CD14-positive monocyte (primary cell): Measurements from ENCODE around the gene FRMD3. TPM values are rescaled to one million over a fixed set of nuclear protein-coding genes. Genes with fewer than 3 reads are reported as not detected.

Experiments
- DNase-seq, 3 donors: peaks; one replicate each; pipeline ENCODE4 v3.0.0-alpha.2; 2011 to 2022
- H2AFZ ChIP-seq: 2 replicates; pipeline ENCODE4 v1.6.0; 2012; ENCODE audit warnings: mild to moderate bottlenecking, low read depth, low read length, inconsistent platforms; ENCODE audit not compliant: insufficient read depth, poor library complexity, severe bottlenecking
- H3K27ac ChIP-seq, 2 donors: 1 replicate in 1 of 2; 2 replicates in 1 of 2; pipeline ENCODE4 v1.5.1; 2012 to 2013; ENCODE audit warnings: low read length in 2 of 2, control low read depth in 1 of 2, inconsistent platforms in 1 of 2, low read depth in 1 of 2, mild to moderate bottlenecking in 1 of 2
- H3K27me3 ChIP-seq, 2 donors: one replicate each; pipeline versions ENCODE4 v1.6.0 to v1.6.1; 2011 to 2013; ENCODE audit warnings: low read length in 2 of 2; ENCODE audit not compliant: control insufficient read depth in 2 of 2, insufficient read depth in 2 of 2
- H3K36me3 ChIP-seq, 2 donors: replicated peaks in 1 of 2; 1 replicate in 1 of 2; 2 replicates in 1 of 2; pipeline versions ENCODE4 v1.5.1 to v1.6.1; 2012 to 2013; ENCODE audit warnings: low read length in 2 of 2, control low read depth in 1 of 2, inconsistent platforms in 1 of 2, mild to moderate bottlenecking in 1 of 2; ENCODE audit not compliant: insufficient read depth in 2 of 2, control insufficient read depth in 1 of 2
- H3K4me1 ChIP-seq, 2 donors: 1 replicate in 1 of 2; 2 replicates in 1 of 2; pipeline versions ENCODE4 v1.5.1 to v1.6.1; 2012 to 2013; ENCODE audit warnings: low read length in 2 of 2, control low read depth in 1 of 2, inconsistent platforms in 1 of 2, mild to moderate bottlenecking in 1 of 2, moderate library complexity in 1 of 2; ENCODE audit not compliant: insufficient read depth in 2 of 2, control insufficient read depth in 1 of 2
- H3K4me2 ChIP-seq: replicated peaks from 2 replicates; pipeline ENCODE3; 2012; ENCODE audit warnings: low read length, moderate library complexity, mild to moderate bottlenecking; ENCODE audit not compliant: poor library complexity, severe bottlenecking; ENCODE audit errors: extremely low read depth
- H3K4me3 ChIP-seq, 3 experiments: fragments of 200-600 bp in 1 of 3; sonication (generic) in 1 of 3; replicated peaks in 1 of 3; 1 replicate in 2 of 3; 2 replicates in 1 of 3; pipeline ENCODE4 v1.5.1; 2011 to 2013; ENCODE audit warnings: low read length in 3 of 3, mild to moderate bottlenecking in 3 of 3, control low read depth in 2 of 3, low read depth in 2 of 3, inconsistent platforms in 1 of 3, moderate library complexity in 1 of 3
- H3K79me2 ChIP-seq: 2 replicates; pipeline ENCODE4 v1.6.0; 2012; ENCODE audit warnings: mild to moderate bottlenecking, control low read depth, inconsistent platforms, low read length, moderate library complexity; ENCODE audit not compliant: insufficient read depth
- H3K9ac ChIP-seq: 2 replicates; pipeline ENCODE4 v1.6.0; 2017; ENCODE audit warnings: low read length, mild to moderate bottlenecking; ENCODE audit not compliant: insufficient read depth, poor library complexity, severe bottlenecking
- H3K9me3 ChIP-seq, 2 donors: replicated peaks in 1 of 2; 1 replicate in 1 of 2; 2 replicates in 1 of 2; pipeline versions ENCODE4 v1.5.1 to v1.6.1; 2012 to 2013; ENCODE audit warnings: low read length in 2 of 2, control low read depth in 1 of 2; ENCODE audit not compliant: control insufficient read depth in 1 of 2, insufficient read depth in 1 of 2
- H4K20me1 ChIP-seq: 2 replicates; pipeline ENCODE4 v1.6.0; 2012; ENCODE audit warnings: mild to moderate bottlenecking, low read length, control low read depth, moderate library complexity; ENCODE audit not compliant: insufficient read depth
- H3K27ac Mint-ChIP-seq, 7 donors: one replicate each; pipeline ENCODE4 v1.8.0; 2020; ENCODE audit warnings: mild to moderate bottlenecking in 7 of 7, mixed read lengths in 7 of 7, moderate library complexity in 6 of 7, inconsistent platforms in 2 of 7
- H3K27me3 Mint-ChIP-seq, 3 donors: one replicate each; pipeline ENCODE4 v1.8.0; 2021 to 2022; ENCODE audit warnings: low read depth in 3 of 3, mild to moderate bottlenecking in 3 of 3, mixed read lengths in 3 of 3, moderate library complexity in 3 of 3, inconsistent platforms in 1 of 3
- H3K36me3 Mint-ChIP-seq, 2 donors: one replicate each; pipeline ENCODE4 v1.8.0; 2020; ENCODE audit warnings: mixed read lengths in 2 of 2, inconsistent platforms in 1 of 2, mild to moderate bottlenecking in 1 of 2
- H3K4me1 Mint-ChIP-seq: one replicate; pipeline ENCODE4 v1.8.0; 2020; ENCODE audit warnings: mild to moderate bottlenecking, mixed read lengths
- H3K4me3 Mint-ChIP-seq, 2 donors: one replicate each; pipeline ENCODE4 v1.8.0; 2020; ENCODE audit warnings: mild to moderate bottlenecking in 2 of 2, mixed read lengths in 2 of 2, moderate library complexity in 1 of 2
- H3K9me3 Mint-ChIP-seq, 7 donors: one replicate each; pipeline ENCODE4 v1.8.0; 2020 to 2022; ENCODE audit warnings: mixed read lengths in 7 of 7, mild to moderate bottlenecking in 6 of 7, moderate library complexity in 6 of 7, inconsistent platforms in 2 of 7
- CTCF ChIP-seq: fragments of 200-600 bp; IDR thresholded peaks from one replicate; pipeline ENCODE4 v1.8.0; 2022; ENCODE audit warnings: antibody characterized with exemption, mild to moderate bottlenecking
- WGBS: methylation state at CpG from one replicate; pipeline ENCODE4 v1.1.5; 2013; ENCODE audit warnings: missing lambda C conversion rate; ENCODE audit not compliant: insufficient coverage; 5-methylcytosine and 5-hydroxymethylcytosine counted together
- intact Hi-C, 2 donors: fragments of 100-400 bp; cut with micrococcal nuclease; formaldehyde crosslinking; loops; one replicate each; pipeline versions ENCODE4 v1.15.0 to v1.15.1; 2023
- polyA plus RNA-seq, 3 donors: library from polyadenylated mRNA; depleted of rRNA in 1 of 3; unstranded in 2 of 3; stranded (reverse) in 1 of 3; fragments of 300-500 nt in 2 of 3; fragments of >200 nt in 1 of 3; fragmentation: Illumina TruSeq in 2 of 3; gene quantifications; 1 replicate in 2 of 3; 2 replicates in 1 of 3; pipeline ENCODE4 v1.2.3, GENCODE V29; 2012 to 2021

Gene FRMD3
- polyA plus RNA-seq, 3 donors, result 2.8 to 9.8 (median 4.2) TPM

- H3K27me3 Mint-ChIP-seq, result peaks cover 4 to 15% (median 15%) of the 10 kb centered on the region in 3 donors
- 100% methylated on average over 3 of the region's 11 CpGs for WGBS
- H3K4me3 ChIP-seq, result no peak overlapping the region
Observed at GRCh38 chr9:83218411-83219090, 319.6 kb downstream of the FRMD3 start.

GRCh38 chr9:83209188-83209731 lies 328.9 kb downstream of the FRMD3 start:
- Histone ChIP-seq H3K4me3 (no peak overlapping the region), H3K9ac (no peak overlapping the region), H4K20me1 (no peaks in the 10 kb centered on the region), H3K79me2 (no peaks in the 10 kb centered on the region), H3K36me3 (no peaks in the 10 kb centered on the region), H3K27ac (no peak overlapping the region), H2AFZ (no peak overlapping the region), H3K4me1 (no peaks in the 10 kb centered on the region), H3K27me3 (no peaks in the 10 kb centered on the region), H3K9me3 (no peaks in the 10 kb centered on the region), H3K4me2 (no peak overlapping the region)
- no peaks in the 10 kb centered on the region for H3K36me3 Mint-ChIP-seq
- H3K27ac Mint-ChIP-seq, result no peak overlapping the region
- TF ChIP-seq CTCF, result no peak
- H3K27me3 Mint-ChIP-seq, result peaks cover 0 to 6% (median 0%) of the 10 kb centered on the region in 3 donors
- no peaks in the 10 kb centered on the region for H3K9me3 Mint-ChIP-seq
- H3K4me3 Mint-ChIP-seq, result no peak overlapping the region
- no CpG with 5 or more reads among the region's 3 CpGs for WGBS
- intact Hi-C loops, result no loop called here
- H3K4me1 Mint-ChIP-seq, result no peaks in the 10 kb centered on the region
- DNase-seq, result no peak

More at GRCh38 chr9:83218411-83219090, 319.6 kb downstream of the FRMD3 start:
- Mint-ChIP-seq H3K9me3 (peaks cover 0 to 7% (median 4%) of the 10 kb centered on the region in 7 donors), H3K27ac (no peak overlapping the region), H3K4me1 (peaks cover 11% of the 10 kb centered on the region), H3K36me3 (no peaks in the 10 kb centered on the region), H3K4me3 (peak overlapping the region; percentile 24 to 53)
- Histone ChIP-seq H3K27ac (no peak overlapping the region), H4K20me1 (no peaks in the 10 kb centered on the region), H3K4me2 (peak overlapping the region; percentile 83), H3K79me2 (no peaks in the 10 kb centered on the region), H2AFZ (peak overlapping the region; percentile 89), H3K9ac (no peak overlapping the region), H3K27me3 (peaks cover 0 to 2% of the 10 kb centered on the region in 2 donors), H3K4me1 (peaks cover 4 to 5% of the 10 kb centered on the region in 2 donors), H3K9me3 (no peaks in the 10 kb centered on the region), H3K36me3 (no peaks in the 10 kb centered on the region)
- intact Hi-C loops, result no loop called here
- no peak for TF ChIP-seq CTCF
- no peak for DNase-seq
